ENCODE measurements around the gene SERPINA5.

The SERPINA5 gene

DNA sequence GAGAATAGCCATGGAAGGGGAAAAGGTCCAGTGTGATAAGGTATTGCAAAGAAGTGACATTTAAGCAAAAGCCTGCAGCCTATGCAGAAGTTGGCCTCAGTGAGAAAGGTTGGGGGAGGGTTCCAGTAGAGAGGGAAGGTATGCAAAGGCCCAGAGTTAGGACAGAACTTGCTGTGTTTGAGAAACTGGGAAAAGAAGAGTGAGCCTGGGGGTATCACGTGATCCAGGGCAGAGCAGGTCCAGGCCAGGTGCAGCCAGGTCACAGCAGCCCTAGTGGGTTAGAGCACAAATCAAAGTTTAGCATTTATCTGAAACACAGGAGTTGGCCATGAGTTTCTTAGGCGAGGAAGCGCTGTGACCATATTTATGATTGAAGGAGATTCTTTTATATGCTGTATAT, 1.6 kb downstream of the SERPINA5 start:
- no peak for DNase-seq
- no peak overlapping the region for H3K27ac ChIP-seq
- TF ChIP-seq, protein P1, sequence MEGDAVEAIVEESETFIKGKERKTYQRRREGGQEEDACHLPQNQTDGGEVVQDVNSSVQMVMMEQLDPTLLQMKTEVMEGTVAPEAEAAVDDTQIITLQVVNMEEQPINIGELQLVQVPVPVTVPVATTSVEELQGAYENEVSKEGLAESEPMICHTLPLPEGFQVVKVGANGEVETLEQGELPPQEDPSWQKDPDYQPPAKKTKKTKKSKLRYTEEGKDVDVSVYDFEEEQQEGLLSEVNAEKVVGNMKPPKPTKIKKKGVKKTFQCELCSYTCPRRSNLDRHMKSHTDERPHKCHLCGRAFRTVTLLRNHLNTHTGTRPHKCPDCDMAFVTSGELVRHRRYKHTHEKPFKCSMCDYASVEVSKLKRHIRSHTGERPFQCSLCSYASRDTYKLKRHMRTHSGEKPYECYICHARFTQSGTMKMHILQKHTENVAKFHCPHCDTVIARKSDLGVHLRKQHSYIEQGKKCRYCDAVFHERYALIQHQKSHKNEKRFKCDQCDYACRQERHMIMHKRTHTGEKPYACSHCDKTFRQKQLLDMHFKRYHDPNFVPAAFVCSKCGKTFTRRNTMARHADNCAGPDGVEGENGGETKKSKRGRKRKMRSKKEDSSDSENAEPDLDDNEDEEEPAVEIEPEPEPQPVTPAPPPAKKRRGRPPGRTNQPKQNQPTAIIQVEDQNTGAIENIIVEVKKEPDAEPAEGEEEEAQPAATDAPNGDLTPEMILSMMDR (IDR thresholded peaks at IDR 0.05; ENCODE audit: low read depth, low read length, missing control alignments): no peak
- in situ Hi-C loops (cut with HindIII; ENCODE audit: low pct_ligation_motif_present, low sequenced_read_pairs): no loop called here
- H3K4me3 ChIP-seq (ENCODE audit: low read depth, low read length): no peak overlapping the region
- H3K36me3 ChIP-seq (replicated peaks): no peaks in the 10 kb centered on the region
- H3K27me3 ChIP-seq (replicated peaks): no peaks in the 10 kb centered on the region

DNA sequence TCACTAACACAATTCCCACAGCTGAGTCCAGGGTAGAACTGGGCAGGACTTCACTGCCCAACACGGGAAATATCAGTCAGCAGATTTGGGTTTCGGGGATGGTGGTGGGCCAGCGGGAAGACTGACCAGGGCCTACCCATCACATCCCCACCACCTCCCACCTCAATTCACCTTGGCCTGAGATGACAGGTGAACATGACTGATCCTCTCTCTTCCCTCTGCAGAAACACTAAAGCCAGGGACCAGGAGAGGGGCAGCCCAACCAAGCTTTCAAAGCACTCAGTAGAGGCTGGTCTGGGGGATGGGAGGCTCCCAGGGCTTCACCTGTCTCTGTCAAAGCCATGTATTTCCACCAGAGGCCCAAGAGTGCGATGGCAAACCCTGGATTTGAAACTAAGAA, 2.3 kb downstream of the SERPINA5 start:
- TF ChIP-seq, protein P1 (IDR thresholded peaks at IDR 0.05; ENCODE audit: low read depth, low read length, missing control alignments): no peak
- no peak for DNase-seq
- Histone ChIP-seq H3K36me3 (replicated peaks) (no peaks in the 10 kb centered on the region), H3K4me3 (ENCODE audit: low read depth, low read length) (no peak overlapping the region), H3K27me3 (replicated peaks) (no peaks in the 10 kb centered on the region), H3K27ac (no peak overlapping the region)
- in situ Hi-C loops (cut with HindIII; ENCODE audit: low pct_ligation_motif_present, low sequenced_read_pairs): no loop called here

DNA sequence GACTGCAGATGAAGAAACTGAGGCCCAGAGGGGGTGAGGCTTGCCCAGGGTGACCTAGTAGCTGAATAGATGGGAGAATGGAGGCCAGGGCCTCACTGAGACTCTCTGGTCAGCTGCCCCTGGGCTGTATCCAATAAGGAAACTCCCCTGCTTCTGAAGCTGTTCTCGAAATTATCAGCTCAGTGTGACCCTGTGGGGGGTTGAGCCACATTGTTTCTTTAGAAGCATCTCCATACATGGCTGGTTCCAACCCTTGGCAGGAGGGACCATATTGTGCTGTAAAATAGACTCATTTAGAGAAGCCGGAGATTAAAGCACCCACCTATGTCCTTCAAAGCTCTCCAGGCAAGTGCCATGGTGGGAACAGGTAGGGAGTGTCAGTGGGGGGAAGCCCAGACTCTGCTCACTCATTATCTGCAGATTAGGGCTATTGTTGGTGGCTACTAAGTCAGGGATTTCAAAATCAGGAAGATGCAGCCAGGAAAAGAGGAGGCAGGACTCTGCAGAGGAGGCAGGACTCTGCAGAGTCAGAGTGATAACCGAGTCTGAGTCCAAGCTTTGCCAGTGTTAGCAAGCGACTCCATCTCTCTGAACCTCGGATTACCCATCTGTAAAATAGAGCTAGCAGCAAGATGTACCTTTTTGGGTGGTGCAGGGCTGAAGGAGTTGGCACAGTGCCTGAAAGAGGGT, 3.5 kb downstream of the SERPINA5 start:
- DNase-seq: no peak
- Histone ChIP-seq H3K27ac (no peak overlapping the region), H3K27me3 (replicated peaks) (no peaks in the 10 kb centered on the region), H3K36me3 (replicated peaks) (no peaks in the 10 kb centered on the region), H3K4me3 (ENCODE audit: low read depth, low read length) (no peak overlapping the region)
- in situ Hi-C loops (cut with HindIII; ENCODE audit: low pct_ligation_motif_present, low sequenced_read_pairs): no loop called here
- TF ChIP-seq, protein P1 (IDR thresholded peaks at IDR 0.05; ENCODE audit: low read depth, low read length, missing control alignments): no peak

DNA sequence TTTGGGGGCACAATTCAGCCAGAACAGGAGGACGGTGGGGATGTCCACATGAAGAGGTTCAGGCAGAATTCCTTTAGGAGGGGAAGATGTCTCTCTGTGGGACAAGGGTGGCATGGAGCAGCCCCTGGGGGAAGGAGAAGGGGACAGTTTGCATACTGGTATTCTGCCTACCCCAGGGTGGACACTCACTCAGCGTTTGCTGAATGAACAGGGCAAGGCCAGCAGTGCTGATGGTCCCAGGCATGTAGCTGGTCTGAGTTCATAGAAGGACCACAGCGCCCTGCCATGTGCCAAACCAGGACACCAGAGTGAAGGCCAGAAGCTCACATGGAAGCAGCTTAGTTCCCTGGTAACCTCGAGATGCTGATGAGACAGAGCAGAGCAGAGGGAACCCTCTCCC, 5.4 kb downstream of the SERPINA5 start:
- no peak overlapping the region for H3K27ac ChIP-seq
- in situ Hi-C loops (cut with HindIII; ENCODE audit: low pct_ligation_motif_present, low sequenced_read_pairs): no loop called here
- H3K4me3 ChIP-seq (ENCODE audit: low read depth, low read length): no peak overlapping the region
- H3K27me3 ChIP-seq (replicated peaks): no peaks in the 10 kb centered on the region
- TF ChIP-seq, protein P1 (IDR thresholded peaks at IDR 0.05; ENCODE audit: low read depth, low read length, missing control alignments): no peak
- no peak for DNase-seq
- no peaks in the 10 kb centered on the region for H3K36me3 ChIP-seq (replicated peaks)

DNA sequence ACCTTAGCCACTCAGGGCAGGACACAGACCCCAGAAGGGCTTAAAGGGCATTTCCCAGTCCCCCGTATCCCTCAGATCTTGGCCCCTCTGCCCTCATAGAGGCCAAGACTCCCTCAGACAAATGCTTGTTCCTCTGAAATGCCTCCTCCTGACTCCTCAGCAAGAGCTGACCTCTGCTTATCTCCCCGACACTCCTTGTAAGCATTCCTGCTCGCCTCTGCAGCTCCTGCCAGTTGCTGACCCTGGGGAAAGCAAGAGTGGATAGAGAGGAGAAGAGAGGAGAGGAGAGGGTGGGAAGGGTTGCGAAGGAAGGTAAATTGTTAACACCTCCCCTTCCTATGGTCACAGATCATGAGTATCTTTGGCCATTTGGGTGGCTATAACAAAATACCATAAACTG, 7.1 kb downstream of the SERPINA5 start:
- no peaks in the 10 kb centered on the region for H3K27me3 ChIP-seq (replicated peaks)
- H3K27ac ChIP-seq: no peak overlapping the region
- no peaks in the 10 kb centered on the region for H3K36me3 ChIP-seq (replicated peaks)
- H3K4me3 ChIP-seq (ENCODE audit: low read depth, low read length): no peak overlapping the region
- TF ChIP-seq, protein P1 (IDR thresholded peaks at IDR 0.05; ENCODE audit: low read depth, low read length, missing control alignments): no peak
- DNase-seq: no peak
- in situ Hi-C loops (cut with HindIII; ENCODE audit: low pct_ligation_motif_present, low sequenced_read_pairs): no loop called here

DNA sequence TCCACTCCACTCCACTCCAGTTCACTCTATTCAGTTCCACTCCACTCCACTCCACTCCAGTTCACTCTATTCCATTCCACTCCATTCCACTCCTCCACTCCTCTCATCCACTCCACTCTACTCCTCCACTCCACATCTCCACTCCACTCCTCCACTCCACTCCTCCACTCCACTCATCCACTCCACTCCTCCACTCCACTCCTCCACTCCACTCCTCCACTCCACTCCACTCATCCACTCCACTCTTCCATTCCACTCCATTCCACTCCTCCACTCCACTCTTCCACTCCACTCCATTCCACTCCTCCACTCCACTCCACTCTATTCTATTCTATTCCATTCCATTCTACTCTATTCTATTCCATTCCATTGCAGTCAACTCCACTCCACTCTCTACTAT, 9.8 kb downstream of the SERPINA5 start:
- no peak overlapping the region for H3K4me3 ChIP-seq (ENCODE audit: low read depth, low read length)
- H3K27ac ChIP-seq: no peak overlapping the region
- no peaks in the 10 kb centered on the region for H3K36me3 ChIP-seq (replicated peaks)
- no peak for DNase-seq
- no peaks in the 10 kb centered on the region for H3K27me3 ChIP-seq (replicated peaks)
- TF ChIP-seq, protein P1 (IDR thresholded peaks at IDR 0.05; ENCODE audit: low read depth, low read length, missing control alignments): no peak
- in situ Hi-C loops (cut with HindIII; ENCODE audit: low pct_ligation_motif_present, low sequenced_read_pairs): no loop called here
